HK-2 (cell line): ENCODE results near the gene CTNND2.

Source experiments
- DNase-seq: peaks from one replicate; pipeline ENCODE4 v3.0.0-alpha.2; 2018; ENCODE audit not compliant: unreplicated experiment

Gene CTNND2

GRCh38 chr5:11172484-11172883 is 731.8 kb downstream of the CTNND2 start:
- no peak for DNase-seq

- DNase-seq: no peak
Measured at GRCh38 chr5:11171236-11171635, 733.0 kb downstream of the CTNND2 start.

- DNase-seq: no peak
Measured at GRCh38 chr5:11166923-11167322, 737.3 kb downstream of the CTNND2 start.

GRCh38 chr5:11164531-11165294 is 739.5 kb downstream of the CTNND2 start:
- DNase-seq: no peak

- no peak for DNase-seq
Measured at GRCh38 chr5:11157132-11157531, 747.1 kb downstream of the CTNND2 start.

- DNase-seq: no peak
Measured at GRCh38 chr5:11153670-11154382, 750.4 kb downstream of the CTNND2 start.

GRCh38 chr5:11152368-11152767 is 751.9 kb downstream of the CTNND2 start:
- DNase-seq: no peak

GRCh38 chr5:11150976-11151375 is 753.3 kb downstream of the CTNND2 start:
- no peak for DNase-seq

GRCh38 chr5:11148810-11149539 is 755.3 kb downstream of the CTNND2 start:
- no peak for DNase-seq

GRCh38 chr5:11146171-11146570 is 758.1 kb downstream of the CTNND2 start:
- no peak for DNase-seq

GRCh38 chr5:11143456-11144267 is 760.6 kb downstream of the CTNND2 start:
- no peak for DNase-seq

- DNase-seq: no peak
Measured at GRCh38 chr5:11139217-11139865, 764.9 kb downstream of the CTNND2 start.

GRCh38 chr5:11130131-11130530 is 774.1 kb downstream of the CTNND2 start:
- DNase-seq: no peak

GRCh38 chr5:11128021-11128420 is 776.2 kb downstream of the CTNND2 start:
- no peak for DNase-seq

- no peak for DNase-seq
Measured at GRCh38 chr5:11126844-11127243, 777.4 kb downstream of the CTNND2 start.

GRCh38 chr5:11121885-11122284 is 782.4 kb downstream of the CTNND2 start:
- no peak for DNase-seq

GRCh38 chr5:11110128-11110527 is 794.1 kb downstream of the CTNND2 start:
- DNase-seq: no peak

GRCh38 chr5:11105696-11106095 is 798.5 kb downstream of the CTNND2 start:
- no peak for DNase-seq

GRCh38 chr5:11104651-11105112 is 799.6 kb downstream of the CTNND2 start:
- DNase-seq: no peak

GRCh38 chr5:11104210-11104609 is 800.0 kb downstream of the CTNND2 start:
- no peak for DNase-seq

- DNase-seq: no peak
Measured at GRCh38 chr5:11084111-11084510, 820.1 kb downstream of the CTNND2 start.
